H1 (cell line): ENCODE data around the gene YAF2.

Experiments
- JUN ChIP-seq: IDR thresholded peaks from 2 replicates; pipeline ENCODE4 v1.6.1; 2011; ENCODE audit warnings: low read depth, mild to moderate bottlenecking, improper control_type of control experiment, low read length
- RAD21 ChIP-seq, 2 experiments: IDR thresholded peaks in 1 of 2; conservative IDR thresholded peaks in 1 of 2; 2 replicates each; pipeline ENCODE4 v1.6.1; 2011; ENCODE audit warnings: low read depth in 2 of 2, low read length in 2 of 2, improper control_type of control experiment in 1 of 2, inconsistent platforms in 1 of 2, mild to moderate bottlenecking in 1 of 2, moderate library complexity in 1 of 2
- TAF1 ChIP-seq: IDR thresholded peaks from 2 replicates; pipeline ENCODE4 v1.6.1; 2011; ENCODE audit warnings: mild to moderate bottlenecking, low read depth, low read length
- TCF12 ChIP-seq: IDR thresholded peaks from 2 replicates; pipeline ENCODE4 v1.6.1; 2011; ENCODE audit warnings: low read depth, mild to moderate bottlenecking, low read length
- TF ChIP-seq, protein P1 (sequence below): IDR thresholded peaks from 2 replicates; pipeline ENCODE4 v1.6.1; 2011; ENCODE audit warnings: low read length, improper control_type of control experiment
- TF ChIP-seq, protein P2 (sequence below), 3 experiments: IDR thresholded peaks; 1 replicate in 2 of 3; 2 replicates in 1 of 3; pipeline versions ENCODE4 v1.5.1 to v1.6.1; 2011; ENCODE audit warnings: low read length in 3 of 3, mild to moderate bottlenecking in 3 of 3, inconsistent platforms in 2 of 3, low read depth in 1 of 3, moderate library complexity in 1 of 3; ENCODE audit not compliant: insufficient read depth in 1 of 3; ENCODE audit errors: control extremely low read depth in 1 of 3

DNA sequence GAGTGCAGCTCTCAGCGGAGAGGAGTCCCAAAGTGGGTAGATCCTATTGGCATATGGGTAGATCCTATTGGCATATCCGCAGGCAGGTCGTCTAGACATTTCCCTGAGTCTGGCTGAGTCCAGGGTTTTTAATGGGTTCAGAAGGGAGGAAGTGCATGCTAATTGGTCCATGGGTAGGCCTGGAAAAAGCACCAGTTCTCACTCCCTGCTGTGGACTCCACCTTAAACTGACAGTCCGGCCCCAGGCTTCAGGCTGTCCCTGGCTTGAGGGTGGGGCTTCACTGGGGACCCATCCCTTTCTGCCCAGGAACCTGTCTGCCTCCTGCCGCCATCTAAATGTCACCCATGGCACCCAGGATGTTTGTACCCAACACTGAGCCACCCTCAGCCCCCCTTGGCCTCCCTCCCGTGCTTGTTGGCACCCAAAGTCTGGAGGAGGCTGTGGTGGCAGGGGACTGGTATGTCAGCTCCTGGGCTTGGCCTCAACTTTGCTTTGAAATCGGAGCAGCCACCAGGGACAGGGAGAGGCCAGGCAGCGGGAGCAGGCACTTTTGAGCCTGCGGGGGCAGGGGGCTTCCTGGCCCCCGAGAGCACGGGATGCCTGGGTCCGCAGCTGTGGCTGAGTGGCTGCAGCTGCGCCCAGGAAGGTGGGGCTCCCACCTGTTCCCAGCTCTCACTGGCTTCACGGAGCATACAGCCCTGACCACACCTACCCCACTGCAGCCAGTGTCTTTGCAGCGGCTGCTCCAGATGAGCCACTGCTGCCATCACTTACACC, 29.6 kb upstream of the YAF2 start:
- TF ChIP-seq RAD21 (IDR thresholded peaks at IDR 0.05 in 1 of 2, conservative IDR thresholded peaks at IDR 0.05 in 1 of 2; ENCODE audit: low read depth in 2 of 2, low read length in 2 of 2) = no peak
- TF ChIP-seq TCF12 = no peak
- TF ChIP-seq, protein P1, sequence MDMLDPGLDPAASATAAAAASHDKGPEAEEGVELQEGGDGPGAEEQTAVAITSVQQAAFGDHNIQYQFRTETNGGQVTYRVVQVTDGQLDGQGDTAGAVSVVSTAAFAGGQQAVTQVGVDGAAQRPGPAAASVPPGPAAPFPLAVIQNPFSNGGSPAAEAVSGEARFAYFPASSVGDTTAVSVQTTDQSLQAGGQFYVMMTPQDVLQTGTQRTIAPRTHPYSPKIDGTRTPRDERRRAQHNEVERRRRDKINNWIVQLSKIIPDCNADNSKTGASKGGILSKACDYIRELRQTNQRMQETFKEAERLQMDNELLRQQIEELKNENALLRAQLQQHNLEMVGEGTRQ = no peak
- TF ChIP-seq, protein P2, sequence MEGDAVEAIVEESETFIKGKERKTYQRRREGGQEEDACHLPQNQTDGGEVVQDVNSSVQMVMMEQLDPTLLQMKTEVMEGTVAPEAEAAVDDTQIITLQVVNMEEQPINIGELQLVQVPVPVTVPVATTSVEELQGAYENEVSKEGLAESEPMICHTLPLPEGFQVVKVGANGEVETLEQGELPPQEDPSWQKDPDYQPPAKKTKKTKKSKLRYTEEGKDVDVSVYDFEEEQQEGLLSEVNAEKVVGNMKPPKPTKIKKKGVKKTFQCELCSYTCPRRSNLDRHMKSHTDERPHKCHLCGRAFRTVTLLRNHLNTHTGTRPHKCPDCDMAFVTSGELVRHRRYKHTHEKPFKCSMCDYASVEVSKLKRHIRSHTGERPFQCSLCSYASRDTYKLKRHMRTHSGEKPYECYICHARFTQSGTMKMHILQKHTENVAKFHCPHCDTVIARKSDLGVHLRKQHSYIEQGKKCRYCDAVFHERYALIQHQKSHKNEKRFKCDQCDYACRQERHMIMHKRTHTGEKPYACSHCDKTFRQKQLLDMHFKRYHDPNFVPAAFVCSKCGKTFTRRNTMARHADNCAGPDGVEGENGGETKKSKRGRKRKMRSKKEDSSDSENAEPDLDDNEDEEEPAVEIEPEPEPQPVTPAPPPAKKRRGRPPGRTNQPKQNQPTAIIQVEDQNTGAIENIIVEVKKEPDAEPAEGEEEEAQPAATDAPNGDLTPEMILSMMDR (IDR thresholded peaks at IDR 0.05; ENCODE audit: control extremely low read depth in 1 of 3, insufficient read depth in 1 of 3, low read depth in 1 of 3, low read length in 3 of 3) = no peak
- no peak for TF ChIP-seq JUN
- TF ChIP-seq TAF1 = no peak
